Neural cell (in vitro differentiated cells): ENCODE results near the gene EDARADD.

Experiments used
- CTCF ChIP-seq: fragments of 450-650 bp; IDR thresholded peaks from 2 replicates; pipeline ENCODE4 v1.5.1; 2014; ENCODE audit warnings: antibody characterized with exemption, mild to moderate bottlenecking, moderate library complexity; ENCODE audit not compliant: poor library complexity, severe bottlenecking
- EP300 ChIP-seq: fragments of 450-650 bp; conservative IDR thresholded peaks from 2 replicates; pipeline ENCODE4 v1.6.1; 2014; ENCODE audit warnings: antibody characterized with exemption, mild to moderate bottlenecking, moderate library complexity; ENCODE audit not compliant: poor library complexity, severe bottlenecking
- EZH2 ChIP-seq: fragments of 200-600, 300-800 bp; shearing (Covaris generic), sonication (generic); IDR thresholded peaks from 2 replicates; pipeline ENCODE4 v1.6.1; 2014; ENCODE audit warnings: antibody characterized with exemption, low read length, borderline replicate concordance, mild to moderate bottlenecking; ENCODE audit not compliant: insufficient read depth, poor library complexity, severe bottlenecking
- MXI1 ChIP-seq: fragments of 450-650 bp; conservative IDR thresholded peaks from 2 replicates; pipeline ENCODE4 v1.6.1; 2014; ENCODE audit warnings: antibody characterized with exemption, mild to moderate bottlenecking; ENCODE audit not compliant: poor library complexity, severe bottlenecking
- POLR2AphosphoS5 ChIP-seq: IDR thresholded peaks from 2 replicates; pipeline ENCODE4 v1.6.1; 2012
- RAD21 ChIP-seq: fragments of 450-650 bp; conservative IDR thresholded peaks from 2 replicates; pipeline ENCODE4 v1.6.1; 2014; ENCODE audit warnings: antibody characterized with exemption, mild to moderate bottlenecking, moderate library complexity
- TAF1 ChIP-seq: IDR thresholded peaks from 2 replicates; pipeline ENCODE4 v1.6.1; 2012; ENCODE audit warnings: low read depth

GRCh38 chr1:236523704-236524141 is 129.6 kb downstream of the EDARADD start, which contains the start of gene LGALS8:
- no peak for TF ChIP-seq CTCF
- no peak for TF ChIP-seq EP300
- no peak for TF ChIP-seq POLR2AphosphoS5
- no peak for TF ChIP-seq MXI1
- no peak for TF ChIP-seq EZH2
- TF ChIP-seq TAF1 = no peak
- TF ChIP-seq RAD21 = no peak
